HG03439 (cell line): ENCODE data around the gene MRPL4.
A peak's percentile ranks its signal among the peaks of the same experiment; 100 is the strongest.

Experiments
- ATAC-seq: cut with Tn5 transposase; IDR thresholded peaks from one replicate; pipeline ENCODE4 v1.9.1; 2021; ENCODE audit warnings: mild to moderate bottlenecking, moderate library complexity; ENCODE audit not compliant: unreplicated experiment

The MRPL4 gene

DNA sequence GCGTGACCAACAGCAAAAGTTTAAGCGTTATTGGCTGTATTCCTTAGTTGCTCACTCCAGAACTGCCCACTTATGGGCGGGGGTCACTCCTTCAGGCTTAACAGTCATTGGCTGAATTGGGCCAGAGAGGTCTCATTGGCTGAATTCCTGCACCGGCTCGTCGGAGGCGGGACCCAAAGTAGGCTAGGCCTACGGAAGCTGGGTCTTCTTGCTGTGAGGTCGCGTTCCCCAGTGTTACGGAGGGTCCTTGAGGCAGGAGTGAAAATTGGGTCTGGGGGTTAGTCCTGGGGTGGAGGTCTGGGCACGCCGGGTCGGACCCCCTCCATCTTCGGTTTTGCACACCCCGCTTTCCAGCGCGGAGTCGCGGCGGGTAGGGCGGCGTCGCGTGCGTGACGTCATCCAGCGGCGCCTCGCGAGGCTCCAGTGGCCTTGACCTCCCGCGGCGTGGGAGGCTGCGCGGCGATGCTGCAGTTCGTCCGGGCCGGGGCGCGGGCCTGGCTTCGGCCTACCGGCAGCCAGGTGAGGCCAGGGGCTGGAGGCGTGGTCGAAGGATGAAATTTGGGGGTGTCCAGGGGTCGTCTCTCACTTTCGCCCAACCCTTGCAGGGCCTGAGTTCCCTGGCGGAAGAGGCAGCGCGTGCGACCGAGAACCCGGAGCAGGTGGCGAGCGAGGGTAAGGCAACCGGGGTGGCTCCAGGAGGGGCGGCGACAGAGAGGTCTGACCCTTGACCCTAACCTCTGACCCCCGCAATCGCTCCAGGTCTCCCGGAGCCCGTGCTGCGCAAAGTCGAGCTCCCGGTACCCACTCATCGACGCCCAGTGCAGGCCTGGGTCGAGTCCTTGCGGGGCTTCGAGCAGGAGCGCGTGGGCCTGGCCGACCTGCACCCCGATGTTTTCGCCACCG lies at the start of gene MRPL4:
TSS of gene MRPL4 (plus strand) at position 423 of the 903 bp plus-strand sequence. CDS start at position 463, 40 bp downstream.
- ATAC-seq: peak; percentile 85

DNA sequence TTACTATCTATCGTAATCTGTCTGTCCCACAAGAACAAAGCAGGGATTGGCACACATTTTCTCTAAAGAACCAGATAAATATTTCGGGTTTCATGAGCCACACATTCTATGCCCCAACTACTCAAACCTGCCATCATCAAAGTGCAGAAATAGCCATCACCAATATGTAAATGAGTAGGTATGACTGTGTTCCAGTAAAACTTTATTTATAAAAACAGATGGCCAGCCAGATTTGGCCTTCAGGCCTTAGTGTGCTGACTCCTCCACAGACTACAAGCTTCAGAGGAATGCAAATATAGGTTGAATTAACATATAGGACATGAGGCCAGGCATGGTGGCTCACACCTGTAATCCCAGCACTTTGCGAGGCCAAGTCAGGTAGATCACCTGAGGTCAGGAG lies 48.3 kb upstream of the MRPL4 start:
- no peak for ATAC-seq

- ATAC-seq: no peak
Observed at GRCh38 chr19:10205636-10206035, 46.4 kb upstream of the MRPL4 start.

- ATAC-seq: no peak
Observed at GRCh38 chr19:10206226-10206885, 45.7 kb upstream of the MRPL4 start.

GRCh38 chr19:10207026-10207425 lies 45.0 kb upstream of the MRPL4 start:
- no peak for ATAC-seq

DNA sequence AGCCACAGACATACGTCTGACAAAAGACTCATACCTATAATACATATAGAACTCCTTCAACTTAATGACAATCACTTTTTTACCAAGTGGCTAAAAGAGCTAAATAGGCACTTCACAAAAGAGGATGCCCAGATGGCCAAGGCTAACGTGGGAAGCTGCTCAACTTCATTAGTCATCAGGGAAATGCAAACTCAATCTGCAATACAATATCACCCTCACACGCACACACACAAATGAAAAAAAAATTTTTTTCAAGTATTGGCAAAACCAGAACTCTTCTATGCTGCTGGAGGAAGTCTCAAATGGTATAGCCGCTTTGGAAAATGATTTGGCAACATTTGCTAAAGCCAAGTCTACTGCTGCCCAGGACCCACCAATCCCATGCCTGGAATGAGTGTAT lies 42.7 kb upstream of the MRPL4 start:
- ATAC-seq: no peak

GRCh38 chr19:10211061-10211460 lies 41.0 kb upstream of the MRPL4 start:
- no peak for ATAC-seq

GRCh38 chr19:10211691-10212090 lies 40.3 kb upstream of the MRPL4 start:
- no peak for ATAC-seq

DNA sequence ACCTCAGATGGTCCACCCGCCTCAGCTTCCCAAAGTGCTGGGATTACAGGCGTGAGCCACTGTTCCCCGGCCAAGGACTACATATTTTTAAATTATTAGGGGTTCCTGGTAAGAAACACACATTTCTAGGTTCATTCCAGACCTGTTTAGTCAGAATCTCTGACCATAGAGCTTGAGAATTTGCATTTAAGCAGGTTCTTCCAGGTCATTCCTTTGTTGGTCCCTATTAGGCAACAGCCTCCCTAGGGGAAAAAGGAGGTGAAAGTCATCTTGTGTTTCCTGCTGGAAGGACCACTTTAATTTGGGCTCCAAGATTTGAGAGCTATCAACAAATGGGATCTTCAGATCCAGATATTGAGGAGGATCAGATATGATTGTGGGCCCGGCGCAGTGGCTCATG lies 37.2 kb upstream of the MRPL4 start:
- no peak for ATAC-seq

GRCh38 chr19:10217085-10217484 lies 34.9 kb upstream of the MRPL4 start:
- no peak for ATAC-seq

- ATAC-seq: peak; percentile 58
Observed at GRCh38 chr19:10219678-10220077, 32.3 kb upstream of the MRPL4 start.

DNA sequence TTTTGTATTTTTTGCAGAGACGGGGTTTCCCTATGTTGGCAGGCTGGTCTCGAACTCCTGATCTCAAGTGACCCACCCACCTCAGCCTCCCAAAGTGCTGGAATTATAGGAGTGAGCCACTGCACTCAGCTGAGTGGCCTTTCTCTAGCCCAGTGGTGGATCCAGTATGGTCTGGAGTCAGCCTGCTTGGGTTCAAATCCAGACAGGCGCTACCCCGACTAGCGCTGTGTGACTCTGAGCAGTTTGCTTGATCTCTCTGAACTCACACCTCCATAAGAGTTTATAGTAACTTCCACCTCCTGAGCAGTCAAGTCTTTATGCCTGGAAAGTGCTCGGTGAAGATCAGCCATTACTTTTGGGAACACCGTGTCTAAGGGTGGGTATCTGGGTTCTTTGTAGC lies 31.3 kb upstream of the MRPL4 start:
- ATAC-seq: no peak

GRCh38 chr19:10222201-10222890 lies 29.7 kb upstream of the MRPL4 start:
- ATAC-seq: no peak

GRCh38 chr19:10223488-10224213 lies 28.4 kb upstream of the MRPL4 start:
- ATAC-seq: no peak

DNA sequence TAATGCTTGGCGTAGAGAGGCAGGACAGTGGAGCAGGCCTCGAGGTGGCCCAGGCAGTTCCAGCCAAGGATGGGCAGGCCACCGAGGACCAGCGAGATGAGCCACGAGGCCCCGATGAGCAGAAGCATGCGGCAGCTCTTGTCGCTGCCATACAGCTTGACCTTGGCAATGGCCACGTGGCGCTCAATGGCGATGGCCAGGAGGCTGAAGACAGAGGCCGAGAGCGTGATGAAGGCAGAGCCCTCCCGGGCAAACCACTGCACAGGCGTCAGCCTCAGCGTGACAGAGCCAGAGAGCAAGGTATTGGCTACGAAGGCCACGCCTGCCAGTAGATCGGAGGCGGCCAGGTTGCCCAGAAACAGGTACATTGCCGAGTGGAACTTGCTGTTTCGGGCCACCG lies 27.7 kb upstream of the MRPL4 start:
- no peak for ATAC-seq

DNA sequence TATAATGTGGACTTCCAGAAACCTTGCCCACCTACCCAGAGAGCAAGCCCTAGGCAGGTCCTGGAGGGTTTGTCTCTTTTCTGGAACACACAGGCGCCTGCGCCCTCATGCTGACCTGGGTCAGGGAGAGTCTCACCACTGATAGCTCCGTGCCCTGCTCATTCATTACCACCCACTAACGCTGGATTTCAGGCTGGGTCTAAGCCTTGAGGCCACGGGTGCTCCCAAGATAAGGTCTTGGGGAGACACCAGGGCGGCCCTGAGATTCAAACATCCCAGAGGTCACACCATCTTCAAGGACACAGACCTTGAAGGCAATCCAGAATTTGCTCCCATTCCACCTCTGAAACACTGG lies 26.0 kb upstream of the MRPL4 start:
- no peak for ATAC-seq

DNA sequence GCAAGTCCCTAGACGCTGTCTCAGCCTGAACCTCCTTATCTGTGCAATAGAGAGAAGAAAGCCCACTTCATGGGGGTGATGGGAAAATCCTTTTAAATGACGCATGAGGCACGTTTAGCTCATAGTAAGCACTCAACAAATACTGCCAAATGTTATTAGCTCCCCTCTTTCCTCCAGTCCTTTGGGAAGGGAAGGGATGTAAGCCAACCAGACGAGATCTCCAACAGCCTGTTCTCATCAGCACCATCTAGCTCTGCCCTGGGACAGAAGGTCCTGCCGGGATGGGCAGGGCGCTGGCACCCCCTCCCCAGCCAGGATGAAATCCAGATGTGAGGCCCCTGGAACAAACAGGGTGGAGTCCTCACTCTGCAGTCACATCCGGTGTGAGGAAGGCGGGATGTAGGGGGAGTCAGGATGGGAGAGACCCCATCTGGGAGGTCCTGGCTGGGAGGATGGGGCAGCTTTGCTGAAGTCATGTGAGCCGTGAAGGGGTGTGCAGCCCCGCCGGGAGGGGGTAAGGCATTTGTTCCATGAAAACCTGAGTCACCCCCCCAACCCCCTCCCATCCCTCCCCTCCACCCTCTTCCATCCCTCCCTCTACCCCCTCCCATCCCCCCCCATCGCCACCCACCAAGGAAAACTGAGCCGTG lies 25.5 kb upstream of the MRPL4 start:
- ATAC-seq: no peak

DNA sequence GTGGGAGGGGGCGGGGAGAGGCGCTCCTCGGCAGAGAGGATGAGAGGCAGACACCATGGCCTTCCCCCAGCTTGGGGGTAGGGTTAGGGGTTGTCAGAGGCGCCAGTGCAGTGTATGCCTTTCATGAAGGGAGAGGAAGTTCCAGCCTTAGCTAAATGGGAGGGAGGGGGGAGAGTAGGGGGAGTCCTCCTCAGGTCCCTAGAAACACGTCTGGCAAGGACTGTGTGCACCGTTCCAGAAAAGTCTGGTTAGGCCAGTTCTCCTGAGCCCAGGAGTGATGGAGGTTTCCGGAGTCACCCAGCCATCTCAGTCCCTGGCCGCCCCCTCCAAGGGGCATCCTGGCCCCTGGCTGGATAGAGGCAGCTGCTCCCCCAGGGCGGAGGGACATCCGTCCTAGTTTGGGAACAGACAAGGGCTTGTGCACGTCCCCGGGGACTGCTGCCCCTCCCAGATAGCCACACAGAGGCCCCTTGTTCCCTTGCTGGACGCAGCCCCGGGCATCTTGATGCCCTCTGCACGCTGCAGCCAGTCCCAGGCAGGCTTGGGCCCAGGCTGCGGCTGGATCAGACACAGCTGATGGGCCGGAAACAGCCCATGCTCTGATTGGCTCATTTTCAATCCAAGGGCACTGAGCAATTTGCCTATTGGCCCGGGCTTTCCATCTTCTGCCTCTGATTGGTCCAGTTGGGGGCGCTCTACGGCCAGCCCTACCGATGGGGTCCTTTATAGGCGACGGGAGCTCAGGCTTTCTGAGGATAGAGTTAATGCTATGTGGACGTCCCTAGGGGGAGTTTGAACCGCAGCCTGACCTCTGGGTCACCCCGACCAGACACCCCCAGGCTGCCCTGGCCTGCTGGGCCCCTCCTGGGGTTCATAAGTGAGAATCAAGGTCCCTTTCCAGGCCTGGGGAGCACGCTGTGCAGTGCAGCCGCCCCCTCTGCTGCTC lies 24.7 kb upstream of the MRPL4 start:
- no peak for ATAC-seq

GRCh38 chr19:10228393-10228792 lies 23.6 kb upstream of the MRPL4 start:
- ATAC-seq: no peak
